Ishikawa (cell line): ENCODE measurements around the gene TNS3.
A peak's percentile ranks its signal among the peaks of the same experiment; 100 is the strongest.

Experiments used
- CEBPB ChIP-seq: IDR thresholded peaks from 2 replicates; pipeline ENCODE4 v1.6.1; 2012
- CREB1 ChIP-seq: IDR thresholded peaks from 2 replicates; pipeline ENCODE4 v1.6.1; 2012; ENCODE audit warnings: low read depth
- EGR1 ChIP-seq: IDR thresholded peaks from 2 replicates; pipeline ENCODE4 v1.6.1; 2012
- EP300 ChIP-seq: IDR thresholded peaks from 2 replicates; pipeline ENCODE4 v1.6.1; 2012; ENCODE audit warnings: borderline replicate concordance
- FOXM1 ChIP-seq: IDR thresholded peaks from 2 replicates; pipeline ENCODE4 v1.6.1; 2012; ENCODE audit warnings: low read depth, borderline replicate concordance
- MAX ChIP-seq: IDR thresholded peaks from 2 replicates; pipeline ENCODE4 v1.6.1; 2012
- NFIC ChIP-seq: IDR thresholded peaks from 2 replicates; pipeline ENCODE4 v1.6.1; 2012
- RAD21 ChIP-seq: IDR thresholded peaks from 2 replicates; pipeline ENCODE4 v1.6.1; 2012; ENCODE audit warnings: low read depth
- REST ChIP-seq: IDR thresholded peaks from 2 replicates; pipeline ENCODE4 v1.6.1; 2012; ENCODE audit warnings: low read depth, mild to moderate bottlenecking
- TAF1 ChIP-seq: IDR thresholded peaks from 2 replicates; pipeline ENCODE4 v1.6.1; 2012; ENCODE audit warnings: low read depth, mild to moderate bottlenecking
- TCF12 ChIP-seq: IDR thresholded peaks from 2 replicates; pipeline ENCODE4 v1.6.1; 2012; ENCODE audit warnings: low read depth
- TEAD4 ChIP-seq: IDR thresholded peaks from 2 replicates; pipeline ENCODE4 v1.6.1; 2012
- YY1 ChIP-seq: IDR thresholded peaks from 2 replicates; pipeline ENCODE4 v1.6.1; 2012; ENCODE audit warnings: low read depth
- ZBTB7A ChIP-seq: IDR thresholded peaks from 2 replicates; pipeline ENCODE4 v1.6.1; 2012; ENCODE audit warnings: low read depth
- TF ChIP-seq, protein P1 (sequence below): IDR thresholded peaks from 2 replicates; pipeline ENCODE4 v1.6.1; 2012

TNS3 gene

GRCh38 chr7:47605816-47606575 lies 24.1 kb upstream of the TNS3 start:
- TF ChIP-seq TEAD4 (no peak), FOXM1 (no peak), TCF12 (no peak), YY1 (no peak), CREB1 (no peak), RAD21 (no peak), MAX (no peak), TAF1 (no peak)

- TF ChIP-seq EP300 (no peak), REST (no peak), NFIC (no peak), YY1 (no peak), EGR1 (no peak), TAF1 (no peak), MAX (no peak), ZBTB7A (no peak), CREB1 (no peak), TCF12 (no peak), RAD21 (no peak), FOXM1 (no peak), TEAD4 (no peak), CEBPB (no peak)
- TF ChIP-seq, protein P1, sequence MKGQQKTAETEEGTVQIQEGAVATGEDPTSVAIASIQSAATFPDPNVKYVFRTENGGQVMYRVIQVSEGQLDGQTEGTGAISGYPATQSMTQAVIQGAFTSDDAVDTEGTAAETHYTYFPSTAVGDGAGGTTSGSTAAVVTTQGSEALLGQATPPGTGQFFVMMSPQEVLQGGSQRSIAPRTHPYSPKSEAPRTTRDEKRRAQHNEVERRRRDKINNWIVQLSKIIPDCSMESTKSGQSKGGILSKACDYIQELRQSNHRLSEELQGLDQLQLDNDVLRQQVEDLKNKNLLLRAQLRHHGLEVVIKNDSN, result no peak
Observed at GRCh38 chr7:47604496-47604890, 22.6 kb upstream of the TNS3 start.

DNA sequence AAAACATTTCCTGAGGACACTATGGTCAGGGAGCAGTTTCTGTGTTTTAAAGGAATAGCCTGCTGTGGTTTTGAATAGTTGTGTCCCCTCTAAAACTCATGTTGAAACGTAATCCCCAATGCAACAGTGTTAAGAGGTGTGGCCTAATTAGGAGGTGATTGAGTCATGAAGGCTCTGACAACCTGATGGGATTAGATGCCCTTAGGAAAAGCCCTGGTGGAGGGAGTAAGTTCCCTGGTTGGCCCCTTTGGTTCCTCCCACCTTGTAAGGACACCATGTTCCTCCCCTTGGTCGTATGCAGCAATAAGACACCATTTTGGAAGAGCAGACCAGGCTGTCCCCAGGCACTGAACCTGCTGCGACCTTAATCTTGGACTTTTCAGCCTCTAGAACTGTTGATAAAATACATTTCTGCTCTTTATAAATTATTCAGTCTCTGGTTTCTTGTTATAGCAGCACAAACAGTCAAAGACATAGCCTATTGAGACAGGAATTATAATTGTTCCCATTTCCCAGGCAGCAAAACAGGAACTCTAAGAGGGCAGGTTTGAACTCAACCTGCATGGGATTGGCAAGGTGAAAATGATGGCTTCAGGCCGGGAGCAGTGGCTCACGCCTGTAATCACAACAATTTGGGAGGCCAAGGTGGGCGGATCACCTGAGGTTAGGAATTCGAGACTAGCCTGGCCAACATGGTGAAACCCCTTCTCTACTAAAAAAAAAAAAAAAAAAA lies 20.5 kb upstream of the TNS3 start:
- TF ChIP-seq ZBTB7A (no peak), EP300 (0 out of 2 replicates have a peak, but pooled peaks have one; percentile 26), REST (no peak), CEBPB (0 out of 2 replicates have a peak, but pooled peaks have one; percentile 13)

DNA sequence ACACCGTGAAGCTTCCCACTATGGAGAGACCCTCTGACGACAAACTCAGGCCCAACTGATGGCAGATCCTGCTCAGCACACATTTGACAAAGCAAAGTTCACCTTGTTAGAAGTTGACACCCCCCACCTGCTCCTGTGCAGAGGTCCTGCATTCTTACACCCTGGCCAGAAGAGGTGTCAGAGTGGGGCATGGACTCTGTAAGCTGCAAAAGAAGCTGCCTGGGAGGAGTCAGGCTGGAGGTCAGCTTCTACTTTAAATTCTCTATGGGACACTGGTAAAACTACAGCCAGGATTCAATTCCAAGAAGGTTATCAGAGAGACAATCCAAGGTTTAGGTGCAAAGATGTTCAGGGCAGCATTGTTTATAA lies 20.0 kb upstream of the TNS3 start:
- TF ChIP-seq, protein P1, result no peak
- TF ChIP-seq TEAD4 (no peak), CEBPB (no peak), ZBTB7A (no peak), EGR1 (no peak), CREB1 (no peak), MAX (no peak), TAF1 (no peak), REST (no peak), TCF12 (no peak), YY1 (no peak), NFIC (no peak), FOXM1 (no peak), RAD21 (no peak), EP300 (no peak)
